Spleen (tissue), 7 donors: Measurements from ENCODE around the gene ZGRF1.

ENCODE experiments used
- CTCF ChIP-seq, 11 experiments: fragments of 200-600 bp in 7 of 11; fragments of 450-650 bp in 4 of 11; sonication (generic) in 4 of 11; IDR thresholded peaks in 8 of 11; conservative IDR thresholded peaks in 3 of 11; 1 replicate in 7 of 11; 2 replicates in 4 of 11; pipeline versions ENCODE4 v1.4.0 to v1.8.0; 2016 to 2021; ENCODE audit warnings: antibody characterized with exemption in 11 of 11, inconsistent platforms in 4 of 11, mild to moderate bottlenecking in 1 of 11
- POLR2A ChIP-seq, 3 donors: fragments of 450-650 bp; IDR thresholded peaks; one replicate each; pipeline ENCODE4 v1.5.1; 2017; ENCODE audit warnings: antibody characterized with exemption in 3 of 3, mild to moderate bottlenecking in 1 of 3
- POLR2AphosphoS5 ChIP-seq, 3 donors: sonication (generic); formaldehyde crosslinking; IDR thresholded peaks; one replicate each; pipeline ENCODE4 v1.5.1; 2017; ENCODE audit warnings: antibody characterized with exemption in 3 of 3
- donor health status: DM: no; HTN: no; CAD: no; lungs with moderate emphysema.
- donor health status: DM: no; HTN: no; CAD: no.
- donor health status: DM: no; HTN: no; CAD: no.

- TF ChIP-seq CTCF (IDR thresholded peaks at IDR 0.05 in 8 of 11, conservative IDR thresholded peaks at IDR 0.05 in 3 of 11) (no peak), POLR2A (IDR thresholded peaks at IDR 0.05) (no peak), POLR2AphosphoS5 (IDR thresholded peaks at IDR 0.05) (no peak)
Measured at GRCh38 chr4:112673076-112673475, 36.4 kb upstream of the ZGRF1 start.
